Activated CD8-positive, alpha-beta T cell treated with anti-CD3 and anti-CD28 coated beads for 36 hours (primary cell): ENCODE measurements around the gene FAM83D. TPM values are rescaled to one million over a fixed set of nuclear protein-coding genes. Genes with fewer than 3 reads are reported as not detected.

Experiments
- ATAC-seq: fragments of 200-7000 bp; cut with Tn5 transposase; one replicate; pipeline ENCODE4 v1.10.0; 2021; ENCODE audit warnings: mild to moderate bottlenecking, moderate library complexity
- CTCF ChIA-PET: fragments of 350-600 bp; sonication (Branson Sonifier 250); formaldehyde crosslinking; loops from one replicate; lab custom pipeline; 2021; ENCODE audit warnings: antibody characterized with exemption; lab: Charles Lee
- POLR2A ChIA-PET: fragments of 350-600 bp; sonication (Branson Sonifier 250); formaldehyde crosslinking; loops from one replicate; lab custom pipeline; 2021; ENCODE audit warnings: antibody characterized with exemption; lab: Charles Lee
- DNase-seq: peaks from one replicate; pipeline ENCODE4 v3.0.0-alpha.2; 2020
- H3K27ac Mint-ChIP-seq: one replicate; pipeline ENCODE4 v1.8.0; 2021; ENCODE audit warnings: mild to moderate bottlenecking, mixed read lengths
- H3K27me3 Mint-ChIP-seq: one replicate; pipeline ENCODE4 v1.8.0; 2021; ENCODE audit warnings: mixed read lengths
- H3K36me3 Mint-ChIP-seq: one replicate; pipeline ENCODE4 v1.8.0; 2021; ENCODE audit warnings: low read depth, mixed read lengths
- H3K4me1 Mint-ChIP-seq: one replicate; pipeline ENCODE4 v1.8.0; 2021; ENCODE audit warnings: low read depth, mixed read lengths
- H3K4me3 Mint-ChIP-seq: one replicate; pipeline ENCODE4 v1.8.0; 2021; ENCODE audit warnings: mild to moderate bottlenecking, moderate library complexity, mixed read lengths
- H3K9me3 Mint-ChIP-seq: one replicate; pipeline ENCODE4 v1.8.0; 2021; ENCODE audit warnings: mixed read lengths
- intact Hi-C: fragments of 100-400 bp; cut with micrococcal nuclease; formaldehyde crosslinking; loops from one replicate; pipeline ENCODE4 v1.10.0; 2022
- total RNA-seq, 2 experiments: library from RNA; stranded (reverse); gene quantifications; one replicate each; pipeline ENCODE4 v1.2.3, GENCODE V29; 2021
- TF ChIP-seq, protein P1 (sequence below): fragments of 200-600 bp; IDR thresholded peaks from one replicate; pipeline ENCODE4 v1.8.0; 2022; ENCODE audit warnings: antibody characterized with exemption, mild to moderate bottlenecking

FAM83D gene
- total RNA-seq, 2 experiments from 2014 or later, result 12.6 to 13.8 TPM

DNA sequence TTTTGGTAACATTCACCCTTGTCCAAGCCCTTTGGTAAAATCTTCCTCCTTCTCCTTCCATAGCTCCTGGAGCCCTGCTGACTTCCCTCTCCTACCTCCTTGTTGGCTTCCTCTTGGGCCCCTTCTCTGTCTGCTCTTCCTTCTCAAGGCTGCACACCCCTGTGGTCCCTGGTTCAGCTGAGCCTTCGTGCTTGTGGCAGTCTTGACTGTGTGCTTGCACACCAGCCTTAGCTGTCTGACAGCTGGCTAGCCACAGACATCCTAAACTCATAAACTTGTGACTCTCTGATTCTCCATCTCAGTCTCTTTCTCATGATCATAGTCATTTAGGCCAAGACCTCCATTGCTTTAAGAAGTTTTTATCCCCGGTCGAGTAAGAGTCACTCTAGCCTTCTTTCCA is 73.0 kb downstream of the FAM83D start:
- ChIA-PET POLR2A (interaction anchor here (0.6 to 1.3 kb wide), 2 partner anchors 37 to 1698 kb away, joined by 3 to 4 read pairs; partner anchors contain the start of gene DHX35), CTCF (interaction anchor here (0.9 to 3.2 kb wide), 6 partner anchors 11 to 70 kb away, joined by 3 to 22 read pairs (median 7); partner anchors contain the start of gene DHX35)
- H3K36me3 Mint-ChIP-seq, result peaks cover 58% of the 10 kb centered on the region
- ATAC-seq (no peak), DNase-seq (peak; percentile 11)
- no peak overlapping the region for H3K4me3 Mint-ChIP-seq
- TF ChIP-seq, protein P1, sequence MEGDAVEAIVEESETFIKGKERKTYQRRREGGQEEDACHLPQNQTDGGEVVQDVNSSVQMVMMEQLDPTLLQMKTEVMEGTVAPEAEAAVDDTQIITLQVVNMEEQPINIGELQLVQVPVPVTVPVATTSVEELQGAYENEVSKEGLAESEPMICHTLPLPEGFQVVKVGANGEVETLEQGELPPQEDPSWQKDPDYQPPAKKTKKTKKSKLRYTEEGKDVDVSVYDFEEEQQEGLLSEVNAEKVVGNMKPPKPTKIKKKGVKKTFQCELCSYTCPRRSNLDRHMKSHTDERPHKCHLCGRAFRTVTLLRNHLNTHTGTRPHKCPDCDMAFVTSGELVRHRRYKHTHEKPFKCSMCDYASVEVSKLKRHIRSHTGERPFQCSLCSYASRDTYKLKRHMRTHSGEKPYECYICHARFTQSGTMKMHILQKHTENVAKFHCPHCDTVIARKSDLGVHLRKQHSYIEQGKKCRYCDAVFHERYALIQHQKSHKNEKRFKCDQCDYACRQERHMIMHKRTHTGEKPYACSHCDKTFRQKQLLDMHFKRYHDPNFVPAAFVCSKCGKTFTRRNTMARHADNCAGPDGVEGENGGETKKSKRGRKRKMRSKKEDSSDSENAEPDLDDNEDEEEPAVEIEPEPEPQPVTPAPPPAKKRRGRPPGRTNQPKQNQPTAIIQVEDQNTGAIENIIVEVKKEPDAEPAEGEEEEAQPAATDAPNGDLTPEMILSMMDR, result no peak
- no peaks in the 10 kb centered on the region for H3K27me3 Mint-ChIP-seq
- peak overlapping the region; percentile 53 for H3K27ac Mint-ChIP-seq
- H3K9me3 Mint-ChIP-seq, result no peaks in the 10 kb centered on the region
- peaks cover 38% of the 10 kb centered on the region for H3K4me1 Mint-ChIP-seq
- intact Hi-C loops, result no loop called here

GRCh38 chr20:38999965-39000910 is 74.0 kb downstream of the FAM83D start:
- no peak for ATAC-seq
- peaks cover 62% of the 10 kb centered on the region for H3K36me3 Mint-ChIP-seq
- peaks cover 43% of the 10 kb centered on the region for H3K4me1 Mint-ChIP-seq
- TF ChIP-seq, protein P1, result no peak
- no peak overlapping the region for H3K4me3 Mint-ChIP-seq
- H3K27ac Mint-ChIP-seq, result no peak overlapping the region
- ChIA-PET POLR2A (interaction anchor here (1.3 kb wide), 1 partner anchor 38 kb away, joined by 4 read pairs; the partner anchor contains the start of gene DHX35), CTCF (interaction anchor here (1.1 to 3.0 kb wide), 4 partner anchors 10 to 49 kb away, joined by 4 to 13 read pairs (median 7); no protein-coding TSS in a partner anchor)
- intact Hi-C loops, result no loop called here
- H3K27me3 Mint-ChIP-seq, result no peaks in the 10 kb centered on the region
- no peaks in the 10 kb centered on the region for H3K9me3 Mint-ChIP-seq
- DNase-seq, result no peak

Other genes with a start within 250 kb of the FAM83D start
- gene SLC32A1, start 201.9 kb upstream of the FAM83D start, total RNA-seq, result not detected
- gene ACTR5, start 178.0 kb upstream of the FAM83D start, total RNA-seq, result 1 to 10 TPM; 7.1 to 7.4 TPM
- gene PPP1R16B, start 120.7 kb upstream of the FAM83D start, total RNA-seq, result 10 to 100 TPM; 74.9 to 81.4 TPM
- gene DHX35, start 35.9 kb downstream of the FAM83D start, total RNA-seq, result 10 to 100 TPM; 12.2 to 12.6 TPM